ENCODE data around the gene CAMTA1. TPM values are rescaled to one million over a fixed set of nuclear protein-coding genes. Genes with fewer than 3 reads are reported as not detected.

CAMTA1 gene
- total RNA-seq, 1 experiment from 2014 or later, result 69.5 TPM

DNA sequence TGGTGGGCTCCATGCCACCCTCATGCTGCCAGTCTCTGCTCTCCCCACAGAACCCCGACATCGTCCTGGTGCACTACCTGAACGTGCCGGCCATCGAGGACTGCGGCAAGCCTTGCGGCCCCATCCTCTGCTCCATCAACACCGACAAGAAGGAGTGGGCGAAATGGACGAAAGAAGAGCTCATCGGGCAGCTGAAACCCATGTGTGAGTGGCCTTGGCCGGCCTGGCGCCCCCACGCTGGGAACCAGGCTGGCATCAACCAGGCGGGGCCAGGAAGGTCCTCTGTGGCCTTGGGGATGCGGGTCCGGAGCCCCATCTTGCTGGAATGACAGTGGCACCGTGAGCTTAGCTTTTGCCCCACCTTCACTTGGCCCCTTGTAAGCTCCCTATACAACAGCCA, 855.1 kb downstream of the CAMTA1 start:
- no TSS peak for BruUV-seq (replicated peaks)
- CTCF ChIA-PET, result no interaction called here

DNA sequence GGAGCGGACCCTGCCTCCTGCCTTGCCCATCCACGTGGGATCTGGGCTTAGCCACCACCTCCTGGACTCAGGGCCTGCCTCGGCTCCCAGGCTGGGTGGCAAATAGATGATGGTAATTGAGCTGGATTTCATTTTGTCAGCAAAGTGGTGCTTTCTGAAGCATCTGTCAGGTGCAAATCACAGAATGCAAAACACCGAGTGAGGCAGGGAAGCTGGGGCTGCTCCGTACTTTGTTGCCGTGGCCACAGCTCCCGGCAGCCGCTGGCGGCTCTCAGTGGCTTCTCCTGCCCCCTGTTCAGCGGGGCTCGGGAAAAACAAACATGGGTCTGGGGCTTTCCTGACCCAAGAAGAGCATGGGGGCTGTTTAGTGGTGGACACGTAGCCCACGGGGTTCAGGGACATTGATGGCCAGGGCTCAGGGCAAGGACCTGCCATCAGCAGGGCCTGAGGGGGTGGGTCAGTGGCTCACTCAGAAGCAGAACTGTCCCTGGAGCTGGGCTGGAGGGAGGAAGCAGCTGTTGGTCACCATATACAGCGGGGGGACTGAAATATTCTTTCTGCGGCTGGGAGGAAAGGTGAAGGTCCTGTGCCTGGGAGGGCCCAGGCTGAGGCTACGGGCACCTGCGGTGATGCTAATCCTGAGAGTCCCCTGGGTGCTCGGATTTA, 855.8 kb downstream of the CAMTA1 start:
- BruUV-seq (replicated peaks), result no TSS peak

More for the DNA sequence above, 855.1 kb downstream of the CAMTA1 start:
- H3K27me3 ChIP-seq (ENCODE audit: insufficient read depth, low read length), result no peaks in the 10 kb centered on the region
- ChIA-PET POLR2A (no interaction called here), RAD21 (ENCODE audit: low non-redundant PET in 1 of 2, low total read pairs in 2 of 2, uncharacterized antibody in 2 of 2, unreplicated experiment in 2 of 2) (no interaction called here)
- no peak overlapping the region for H2AFZ ChIP-seq (ENCODE audit: low read depth, low read length, poor library complexity, severe bottlenecking)
- H3K9ac ChIP-seq (ENCODE audit: low read length), result no peak overlapping the region
- DNase-seq (ENCODE audit: low read depth, low spot score) (no peak), ATAC-seq (no peak)
- no peaks in the 10 kb centered on the region for H3K4me1 ChIP-seq (ENCODE audit: control insufficient read depth in 1 of 2, insufficient read depth in 2 of 2, low read length in 2 of 2)
- no peak overlapping the region for H3K27ac ChIP-seq (ENCODE audit: low read depth, low read length)
- no peaks in the 10 kb centered on the region for H3K9me3 ChIP-seq (ENCODE audit: control insufficient read depth in 1 of 2, insufficient read depth in 1 of 2, low read depth in 1 of 2, low read length in 2 of 2)
- H3K36me3 ChIP-seq (ENCODE audit: control insufficient read depth in 1 of 2, insufficient read depth in 2 of 2, low read length in 2 of 2), result no peaks in the 10 kb centered on the region
- no peak overlapping the region for H3K4me2 ChIP-seq (ENCODE audit: low read length)
- intact Hi-C loops (cut with micrococcal nuclease), result loop anchor here (10.0 kb wide), 2 partner anchors 846 to 916 kb away; no protein-coding TSS in a partner anchor
- no peaks in the 10 kb centered on the region for H3K79me2 ChIP-seq (ENCODE audit: insufficient read depth, low read length)
- TF ChIP-seq ZNF274 (IDR thresholded peaks at IDR 0.05; ENCODE audit: low read depth, low read length), result no peak
- no peak for TF ChIP-seq FOSL1 (IDR thresholded peaks at IDR 0.05; ENCODE audit: low read depth)
- no peak for TF ChIP-seq EZH2phosphoT487 (IDR thresholded peaks at IDR 0.05; ENCODE audit: borderline replicate concordance)
- H3K4me3 ChIP-seq (replicated peaks in 1 of 2; ENCODE audit: low read depth in 1 of 2, low read length in 2 of 2), result no peak overlapping the region
- H4K20me1 ChIP-seq (ENCODE audit: insufficient read depth), result no peaks in the 10 kb centered on the region
- no peaks in the 10 kb centered on the region for H3K9me2 ChIP-seq (ENCODE audit: insufficient read depth)

More for the DNA sequence above, 855.8 kb downstream of the CAMTA1 start:
- ATAC-seq, result no peak
- intact Hi-C loops (cut with micrococcal nuclease), result loop anchor here (10.0 kb wide), 2 partner anchors 846 to 916 kb away; no protein-coding TSS in a partner anchor
- no peaks in the 10 kb centered on the region for H3K27me3 ChIP-seq (ENCODE audit: insufficient read depth, low read length)
- ChIA-PET RAD21 (ENCODE audit: low non-redundant PET in 1 of 2, low total read pairs in 2 of 2, uncharacterized antibody in 2 of 2, unreplicated experiment in 2 of 2) (no interaction called here), POLR2A (no interaction called here), CTCF (interaction anchor here (1.1 kb wide), 1 partner anchor 416 kb away, joined by 4 read pairs; no protein-coding TSS in a partner anchor)
- no peaks in the 10 kb centered on the region for H3K79me2 ChIP-seq (ENCODE audit: insufficient read depth, low read length)
- TF ChIP-seq EZH2 (IDR thresholded peaks at IDR 0.05) (no peak), YY1 (IDR thresholded peaks at IDR 0.05; ENCODE audit: extremely low read depth, insufficient replicate concordance, low read depth, low read length) (no peak), ELF1 (IDR thresholded peaks at IDR 0.05; ENCODE audit: borderline replicate concordance, low read depth) (no peak), FOSL1 (IDR thresholded peaks at IDR 0.05; ENCODE audit: low read depth) (no peak), ZFX (IDR thresholded peaks at IDR 0.05) (no peak), ZNF274 (IDR thresholded peaks at IDR 0.05; ENCODE audit: low read depth, low read length) (no peak), SRF (IDR thresholded peaks at IDR 0.05; ENCODE audit: low read depth) (no peak), SP1 (IDR thresholded peaks at IDR 0.05; ENCODE audit: low read depth) (no peak), CBX3 (IDR thresholded peaks at IDR 0.05; ENCODE audit: low read depth) (no peak), EZH2phosphoT487 (IDR thresholded peaks at IDR 0.05; ENCODE audit: borderline replicate concordance) (no peak), JUND (IDR thresholded peaks at IDR 0.05) (no peak)
- TF ChIP-seq, protein P1, sequence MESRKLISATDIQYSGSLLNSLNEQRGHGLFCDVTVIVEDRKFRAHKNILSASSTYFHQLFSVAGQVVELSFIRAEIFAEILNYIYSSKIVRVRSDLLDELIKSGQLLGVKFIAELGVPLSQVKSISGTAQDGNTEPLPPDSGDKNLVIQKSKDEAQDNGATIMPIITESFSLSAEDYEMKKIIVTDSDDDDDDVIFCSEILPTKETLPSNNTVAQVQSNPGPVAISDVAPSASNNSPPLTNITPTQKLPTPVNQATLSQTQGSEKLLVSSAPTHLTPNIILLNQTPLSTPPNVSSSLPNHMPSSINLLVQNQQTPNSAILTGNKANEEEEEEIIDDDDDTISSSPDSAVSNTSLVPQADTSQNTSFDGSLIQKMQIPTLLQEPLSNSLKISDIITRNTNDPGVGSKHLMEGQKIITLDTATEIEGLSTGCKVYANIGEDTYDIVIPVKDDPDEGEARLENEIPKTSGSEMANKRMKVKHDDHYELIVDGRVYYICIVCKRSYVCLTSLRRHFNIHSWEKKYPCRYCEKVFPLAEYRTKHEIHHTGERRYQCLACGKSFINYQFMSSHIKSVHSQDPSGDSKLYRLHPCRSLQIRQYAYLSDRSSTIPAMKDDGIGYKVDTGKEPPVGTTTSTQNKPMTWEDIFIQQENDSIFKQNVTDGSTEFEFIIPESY (IDR thresholded peaks at IDR 0.05; ENCODE audit: extremely low read depth, insufficient replicate concordance, low read length), result no peak
- H3K9ac ChIP-seq (ENCODE audit: low read length), result no peak overlapping the region
- no peaks in the 10 kb centered on the region for H3K9me2 ChIP-seq (ENCODE audit: insufficient read depth)
- H3K4me3 ChIP-seq (replicated peaks in 1 of 2; ENCODE audit: low read depth in 1 of 2, low read length in 2 of 2), result no peak overlapping the region
- no peak for DNase-seq (ENCODE audit: low read depth, low spot score)
- no peaks in the 10 kb centered on the region for H3K9me3 ChIP-seq (ENCODE audit: control insufficient read depth in 1 of 2, insufficient read depth in 1 of 2, low read depth in 1 of 2, low read length in 2 of 2)
- no peak overlapping the region for H2AFZ ChIP-seq (ENCODE audit: low read depth, low read length, poor library complexity, severe bottlenecking)
- H3K4me2 ChIP-seq (ENCODE audit: low read length), result no peak overlapping the region
- H3K4me1 ChIP-seq (ENCODE audit: control insufficient read depth in 1 of 2, insufficient read depth in 2 of 2, low read length in 2 of 2), result no peaks in the 10 kb centered on the region
- no peak overlapping the region for H3K27ac ChIP-seq (ENCODE audit: low read depth, low read length)
- H3K36me3 ChIP-seq (ENCODE audit: control insufficient read depth in 1 of 2, insufficient read depth in 2 of 2, low read length in 2 of 2), result no peaks in the 10 kb centered on the region
- no peaks in the 10 kb centered on the region for H4K20me1 ChIP-seq (ENCODE audit: insufficient read depth)

All from HCT116 (cell line).